ENCODE results near the gene HACD3. TPM values are rescaled to one million over a fixed set of nuclear protein-coding genes. Genes with fewer than 3 reads are reported as not detected.
"Not testable (repeated sequence)": the region's sequence is repeated elsewhere in the genome, so short reads cannot be mapped to it uniquely, and the experiment has no call there.

The HACD3 gene
- total and polyA plus RNA-seq, 2 of the 4 experiments (the other 2 are of a cell fraction), result 60.9 to 131 TPM

GRCh38 chr15:65615887-65616286 is 85.6 kb downstream of the HACD3 start:
- H2AFZ ChIP-seq (replicated peaks; ENCODE audit: low read length, poor library complexity); H2AK5ac ChIP-seq (ENCODE audit: low read depth, low read length); H2BK5ac ChIP-seq (ENCODE audit: low read depth, low read length, poor library complexity, severe bottlenecking); H2BK20ac ChIP-seq (ENCODE audit: low read depth, low read length); H2BK15ac ChIP-seq (ENCODE audit: low read depth, low read length); H3K18ac ChIP-seq (ENCODE audit: low read depth, low read length); H3K79me1 ChIP-seq (ENCODE audit: low read depth in 1 of 2, low read length in 2 of 2); H2BK120ac ChIP-seq (ENCODE audit: low read depth, low read length); H3K4me2 ChIP-seq (ENCODE audit: low read depth, low read length); dilution Hi-C loops (cut with HindIII; ENCODE audit: low sequenced_read_pairs, unreplicated experiment); CTCF ChIA-PET; H3K14ac ChIP-seq (replicated peaks; ENCODE audit: low read depth, low read length); H4K91ac ChIP-seq (ENCODE audit: insufficient read depth, low read depth, low read length); POLR2A ChIA-PET (ENCODE audit: unreplicated experiment); H3K4me3 ChIP-seq (ENCODE audit: insufficient read depth, low read depth, low read length); intact Hi-C loops (cut with micrococcal nuclease); H3K36me3 ChIP-seq (ENCODE audit: control insufficient read depth, insufficient read depth, low read length); H4K20me1 ChIP-seq (ENCODE audit: insufficient read depth, low read length); BruUV-seq (replicated peaks); H3K9me1 ChIP-seq (ENCODE audit: insufficient read depth, low read length); H3K27me3 ChIP-seq (ENCODE audit: control insufficient read depth, insufficient read depth, low read length); H3K23ac ChIP-seq (ENCODE audit: low read depth, low read length); H2AK9ac ChIP-seq (replicated peaks; ENCODE audit: low read depth, low read length, poor library complexity); H3K4ac ChIP-seq (ENCODE audit: low read depth, low read length); H3K4me1 ChIP-seq (ENCODE audit: control insufficient read depth, insufficient read depth, low read length); H3K56ac ChIP-seq (ENCODE audit: extremely low read depth, insufficient read depth, low read length); H4K8ac ChIP-seq (ENCODE audit: low read depth in 2 of 2, low read length in 2 of 2); H3K27ac ChIP-seq (ENCODE audit: insufficient read depth, low read length); H3K9ac ChIP-seq (ENCODE audit: low read depth, low read length); H3K9me3 ChIP-seq (ENCODE audit: control insufficient read depth, insufficient read depth, low read length); ATAC-seq (ENCODE audit: low read depth); DNase-seq; H4K5ac ChIP-seq (ENCODE audit: low read depth, low read length): not testable (repeated sequence)
- in situ Hi-C loops (cut with MboI; ENCODE audit: low sequenced_read_pairs), result loop anchor here (25.0 kb wide), 1 partner anchor 671 kb away; the partner anchor contains the start of gene DIS3L
- no CpG with 5 or more reads among the region's 1 CpG for WGBS, 2 experiments (ENCODE audit: extremely low coverage in 2 of 2, insufficient read length in 1 of 2)

All from IMR-90 (cell line).